ENCODE data around the gene LRRC10B. TPM values are rescaled to one million over a fixed set of nuclear protein-coding genes. Genes with fewer than 3 reads are reported as not detected.

Gene LRRC10B
- total RNA-seq, 4 donors from 2014 or later, result 0.35 to 2.5 TPM; not detected in 2

GRCh38 chr11:61532134-61533038 lies 23.8 kb downstream of the LRRC10B start:
- H3K27ac ChIP-seq, result peak overlapping the region in 2 of 4 donors; percentile 12 to 60
- H3K4me3 ChIP-seq, result no peak overlapping the region
- H3K9me3 ChIP-seq, result no peaks in the 10 kb centered on the region
- TF ChIP-seq POLR2A (IDR thresholded peaks at IDR 0.05), result peak in 1 of 2 donors; percentile 16
- peak; percentile 4 to 73 (median 58) for TF ChIP-seq CTCF (IDR thresholded peaks at IDR 0.05)
- peak in 2 of 3 donors; percentile 18 to 57 for DNase-seq
- no peaks in the 10 kb centered on the region for H3K36me3 ChIP-seq
- H3K4me1 ChIP-seq, result peaks cover 0 to 23% (median 0%) of the 10 kb centered on the region in 4 donors
- H3K27me3 ChIP-seq, result no peaks in the 10 kb centered on the region

GRCh38 chr11:61533039-61533375 lies 24.5 kb downstream of the LRRC10B start:
- no peaks in the 10 kb centered on the region for H3K36me3 ChIP-seq
- H3K27ac ChIP-seq, result peak overlapping the region in 2 of 4 donors; percentile 12 to 60
- TF ChIP-seq CTCF (IDR thresholded peaks at IDR 0.05), result no peak
- TF ChIP-seq POLR2A (IDR thresholded peaks at IDR 0.05), result no peak
- peaks cover 0 to 23% (median 0%) of the 10 kb centered on the region in 4 donors for H3K4me1 ChIP-seq
- DNase-seq, result no peak
- H3K4me3 ChIP-seq, result no peak overlapping the region
- H3K27me3 ChIP-seq, result no peaks in the 10 kb centered on the region
- no peaks in the 10 kb centered on the region for H3K9me3 ChIP-seq

GRCh38 chr11:61533401-61533800 lies 24.9 kb downstream of the LRRC10B start:
- Histone ChIP-seq H3K36me3 (no peaks in the 10 kb centered on the region), H3K4me3 (no peak overlapping the region), H3K27ac (peak overlapping the region in 2 of 4 donors; percentile 48 to 60), H3K4me1 (peaks cover 0 to 23% (median 0%) of the 10 kb centered on the region in 4 donors), H3K9me3 (no peaks in the 10 kb centered on the region), H3K27me3 (no peaks in the 10 kb centered on the region)
- TF ChIP-seq CTCF (IDR thresholded peaks at IDR 0.05) (no peak), POLR2A (IDR thresholded peaks at IDR 0.05) (no peak)
- peak in 2 of 3 donors; percentile 56 to 67 for DNase-seq

GRCh38 chr11:61534025-61534932 lies 25.7 kb downstream of the LRRC10B start:
- Histone ChIP-seq H3K27me3 (no peaks in the 10 kb centered on the region), H3K36me3 (no peaks in the 10 kb centered on the region), H3K4me3 (no peak overlapping the region), H3K27ac (peak overlapping the region in 3 of 4 donors; percentile 32 to 60 (median 48)), H3K9me3 (no peaks in the 10 kb centered on the region), H3K4me1 (peaks cover 0 to 23% (median 0%) of the 10 kb centered on the region in 4 donors)
- TF ChIP-seq CTCF (IDR thresholded peaks at IDR 0.05) (no peak), POLR2A (IDR thresholded peaks at IDR 0.05) (no peak)
- DNase-seq, result peak in 2 of 3 donors; percentile 63 to 81
